Fibroblast of skin of right biceps (primary cell): ENCODE data around the gene FAM184A.
A peak's percentile ranks its signal among the peaks of the same experiment; 100 is the strongest.
"Not testable (repeated sequence)": the region's sequence is repeated elsewhere in the genome, so short reads cannot be mapped to it uniquely, and the experiment has no call there.

Experiments used
- DNase-seq: peaks from one replicate; pipeline ENCODE4 v3.0.0-alpha.2; 2013

The FAM184A gene

DNA sequence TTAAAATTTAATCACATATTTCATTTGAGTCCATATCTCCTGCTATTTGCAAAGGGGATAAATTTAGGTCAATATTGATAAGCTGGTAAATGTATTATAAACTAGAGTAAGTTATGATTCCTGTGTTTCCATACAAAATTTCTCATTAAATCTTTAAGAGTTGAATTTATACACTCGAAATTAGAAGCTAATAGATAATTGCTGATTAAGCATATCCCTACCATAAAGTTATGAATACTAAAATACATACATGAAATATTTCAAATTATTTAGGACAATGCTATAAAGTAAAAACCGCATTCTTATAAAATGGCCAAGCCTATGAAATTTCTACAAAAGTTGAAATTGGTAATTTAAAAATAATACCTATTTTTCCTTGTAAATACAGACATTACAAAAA lies 71.5 kb downstream of the FAM184A start:
- DNase-seq: no peak

DNA sequence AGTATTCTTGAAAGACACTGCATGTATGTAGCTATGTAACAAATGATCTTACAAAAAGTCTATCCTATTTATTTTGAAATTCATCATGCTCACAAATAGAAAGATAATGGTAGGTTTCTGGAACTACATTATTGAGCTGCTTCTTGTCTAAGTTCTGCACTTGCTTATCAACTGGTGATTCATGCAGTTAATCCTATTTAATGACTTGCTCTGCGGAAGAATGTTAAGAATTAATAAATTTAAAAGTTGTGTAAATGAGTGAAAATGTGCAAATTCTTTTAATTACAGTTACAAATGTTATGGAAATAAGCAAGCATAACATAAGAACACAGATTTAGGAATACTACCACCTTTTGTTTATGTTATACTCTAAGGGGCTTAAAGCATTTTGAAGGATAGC lies 76.4 kb downstream of the FAM184A start:
- no peak for DNase-seq

DNA sequence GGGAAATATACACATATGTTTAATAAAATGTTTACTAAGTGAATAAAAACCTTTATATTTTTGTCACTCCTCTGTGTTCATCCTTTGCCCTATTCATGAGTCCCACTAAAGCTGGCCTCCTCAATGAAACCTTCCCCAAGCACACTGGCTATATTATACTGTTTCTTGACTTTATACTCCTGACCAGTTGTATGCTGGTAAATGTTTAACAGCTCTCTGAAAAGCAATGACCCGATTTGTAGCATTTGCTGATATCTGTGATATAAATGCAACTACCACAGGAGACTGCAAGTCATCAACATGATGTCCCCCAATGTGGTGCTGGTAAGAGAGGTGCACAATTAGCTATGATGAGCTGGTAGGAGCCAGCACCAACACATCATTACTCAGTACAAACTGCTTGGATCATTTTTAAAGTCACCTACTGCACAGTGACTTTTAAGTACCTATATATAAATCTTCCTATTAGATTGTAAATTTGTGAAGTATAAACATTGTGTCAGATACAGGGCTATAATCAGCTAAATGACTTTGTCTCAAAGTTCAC lies 78.9 kb downstream of the FAM184A start:
- DNase-seq: no peak

DNA sequence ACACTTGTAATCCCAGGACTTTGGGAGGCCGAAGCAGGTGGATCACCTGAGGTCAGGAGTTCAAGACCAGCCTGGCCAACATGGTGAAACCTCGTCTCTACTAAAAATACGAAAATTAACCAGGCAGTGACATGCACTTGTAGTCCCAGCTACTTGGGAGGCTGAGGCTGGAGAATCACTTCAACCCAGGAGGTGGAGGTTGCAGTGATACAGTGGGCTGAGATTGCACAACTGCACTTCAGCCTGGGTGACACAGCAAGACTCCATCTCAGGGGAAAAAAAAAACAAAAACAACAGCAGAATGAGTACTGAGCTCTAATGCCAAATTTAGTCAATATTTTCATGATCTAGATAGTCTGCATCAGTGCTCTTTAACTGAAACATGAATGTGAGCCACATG lies 81.0 kb downstream of the FAM184A start:
- not testable (repeated sequence) for DNase-seq

DNA sequence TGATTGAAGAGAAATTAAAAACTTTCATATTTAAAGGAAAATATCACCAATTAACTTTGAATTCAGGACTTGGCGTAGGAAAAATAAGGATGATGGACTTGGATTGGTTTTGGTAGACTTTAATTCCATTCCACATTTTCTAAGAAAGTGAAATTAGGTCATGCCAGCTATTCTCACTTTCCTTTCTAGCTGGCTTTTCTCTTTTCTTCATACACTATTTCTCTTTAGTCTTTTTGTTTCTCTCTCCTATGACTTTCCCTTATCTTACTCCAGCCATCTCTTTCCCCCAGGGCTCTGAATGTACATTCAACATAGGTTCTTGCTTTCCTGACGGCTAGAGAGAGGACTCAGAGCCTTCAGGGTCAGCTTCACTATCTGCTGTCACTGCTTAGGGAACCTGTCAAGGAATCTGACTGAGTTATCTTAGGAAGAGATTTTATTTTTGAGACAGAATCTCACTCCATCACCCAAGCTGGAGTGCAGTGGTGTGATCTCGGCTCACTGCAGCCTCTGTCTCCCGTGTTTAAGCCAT lies 82.1 kb downstream of the FAM184A start:
- DNase-seq: no peak

DNA sequence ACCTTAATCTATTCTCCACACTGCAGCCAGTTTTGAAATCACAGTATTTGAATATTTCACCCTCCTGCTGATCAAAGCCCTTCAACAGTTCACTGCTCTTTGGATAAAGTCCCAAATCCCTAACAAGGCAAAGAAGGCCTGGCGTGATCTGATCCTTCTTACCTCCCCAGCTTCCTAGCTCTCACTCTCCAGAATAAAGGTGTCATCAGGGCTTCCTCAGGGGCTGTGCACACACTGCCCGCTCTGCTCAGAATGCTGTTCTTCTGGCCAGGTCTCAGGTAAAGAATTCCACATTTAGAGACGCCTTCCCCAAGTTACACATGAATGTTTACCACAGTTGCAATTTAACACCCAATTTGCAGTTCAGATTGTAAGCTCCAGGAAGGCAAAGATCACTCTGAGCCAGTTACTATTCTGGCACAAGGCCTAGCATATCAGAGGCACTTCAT lies 84.6 kb downstream of the FAM184A start:
- DNase-seq: no peak

DNA sequence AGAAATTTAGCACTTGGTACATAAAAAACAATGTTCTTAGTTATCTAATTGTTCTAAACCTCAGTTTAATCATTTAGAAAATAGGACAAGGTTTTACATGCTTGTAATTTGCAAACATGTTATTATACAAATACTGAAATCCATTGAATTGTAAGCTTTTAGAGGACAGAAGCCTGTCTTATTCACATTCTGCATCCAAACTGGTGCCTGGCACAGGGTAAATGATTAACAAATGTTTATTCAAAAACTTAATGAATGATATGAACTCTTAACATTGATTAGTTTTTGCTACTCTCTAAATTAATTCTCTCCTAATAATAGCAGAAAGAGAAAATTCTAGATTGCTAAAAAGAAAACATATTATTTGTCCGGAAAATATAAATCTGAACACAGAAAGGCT lies 85.1 kb downstream of the FAM184A start:
- no peak for DNase-seq

DNA sequence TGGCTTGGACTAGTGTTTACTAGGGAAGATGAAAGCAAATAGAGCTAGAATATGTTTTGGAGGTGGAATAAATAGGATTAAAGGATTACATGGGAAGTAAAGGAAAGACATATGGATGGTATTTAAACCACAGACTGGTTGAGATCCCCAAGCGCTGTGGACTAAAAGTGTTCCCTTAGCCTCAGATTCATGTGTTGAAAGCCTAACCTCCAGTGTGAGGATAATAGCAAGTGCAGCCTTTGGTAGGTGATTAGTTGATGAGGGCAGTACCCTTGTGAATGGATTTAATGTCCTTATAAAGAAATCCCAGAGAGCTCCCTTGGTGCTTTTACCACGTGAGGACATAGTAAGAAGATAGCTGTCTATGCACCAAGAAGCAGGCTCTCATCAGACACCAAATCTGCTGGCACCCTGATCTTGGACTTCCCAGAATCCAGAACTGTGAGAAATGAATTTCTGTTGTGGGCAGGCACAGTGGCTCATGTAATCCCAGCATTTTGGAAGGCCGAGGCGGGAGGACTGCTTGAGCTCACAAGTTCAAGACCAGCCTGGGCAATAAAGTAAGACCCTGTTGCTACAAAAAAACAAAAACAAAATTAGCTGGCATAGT lies 86.2 kb downstream of the FAM184A start:
- no peak for DNase-seq

DNA sequence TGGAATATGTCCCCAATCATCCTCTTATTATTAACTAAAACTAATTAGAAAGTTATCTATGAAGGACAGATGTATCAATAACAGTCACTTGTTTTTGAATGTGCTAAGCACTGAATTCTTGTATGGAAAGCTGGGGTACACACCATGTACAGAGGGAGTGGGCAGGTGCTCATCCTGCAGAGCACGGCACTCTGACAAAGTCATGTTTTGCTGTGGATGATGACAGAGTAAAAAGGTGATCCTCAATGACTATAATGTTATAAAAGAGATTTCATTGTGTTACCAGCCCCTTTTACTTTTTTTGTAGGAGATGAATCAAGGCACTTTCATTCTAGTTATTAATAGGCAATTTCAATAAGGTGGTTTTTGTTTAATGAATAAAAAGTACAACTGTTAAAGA lies 92.2 kb downstream of the FAM184A start:
- no peak for DNase-seq

DNA sequence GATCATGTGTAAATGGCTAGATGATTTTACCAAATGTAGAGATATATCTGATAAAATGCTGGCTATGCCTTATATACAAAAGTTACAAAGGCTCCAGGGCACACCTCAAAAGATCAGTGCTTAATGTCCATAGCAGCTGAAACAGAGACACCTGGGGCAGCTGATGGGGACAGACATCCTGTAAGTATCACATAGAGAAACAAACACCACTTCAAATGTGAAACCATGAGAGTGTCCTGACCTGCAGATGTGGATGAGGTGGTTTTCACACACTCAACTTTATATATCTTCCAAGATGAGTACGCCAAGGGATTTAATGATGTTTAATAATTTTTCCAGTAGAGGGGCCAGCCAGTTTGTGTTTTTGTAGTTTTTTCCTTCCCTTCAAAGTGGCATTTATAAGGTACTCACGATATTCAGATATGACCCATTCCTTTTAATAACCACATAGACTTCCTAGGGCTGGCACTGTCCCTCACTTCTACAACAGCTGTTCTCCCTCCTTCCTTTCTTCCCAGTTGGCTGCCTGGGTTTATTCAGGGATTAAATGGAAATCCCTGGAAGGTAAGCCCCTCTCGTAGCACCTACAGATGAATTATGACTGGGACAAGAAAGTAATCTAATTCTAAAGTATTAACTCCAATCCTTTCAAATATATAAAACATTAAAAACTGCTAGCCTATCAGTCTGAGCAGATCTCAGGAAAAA lies 93.2 kb downstream of the FAM184A start:
- no peak for DNase-seq

DNA sequence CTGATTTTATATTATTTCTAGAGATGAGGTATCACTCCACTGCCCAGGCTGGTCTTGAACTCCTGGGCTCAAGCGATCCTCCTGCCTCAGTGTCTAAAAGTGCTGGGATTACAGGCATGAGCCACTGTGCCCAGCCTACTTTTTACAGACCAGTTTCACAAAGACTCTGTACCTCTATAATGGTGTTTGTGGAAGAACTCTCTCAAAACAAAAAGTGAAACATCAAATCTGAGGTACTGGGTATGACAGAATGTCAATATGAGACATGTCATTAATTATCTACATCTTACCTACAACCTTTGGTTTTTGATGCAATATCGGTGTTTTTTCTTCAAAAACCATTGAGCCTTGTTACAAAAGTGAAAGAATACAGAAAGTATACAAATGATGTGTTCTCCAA lies 94.1 kb downstream of the FAM184A start:
- no peak for DNase-seq

DNA sequence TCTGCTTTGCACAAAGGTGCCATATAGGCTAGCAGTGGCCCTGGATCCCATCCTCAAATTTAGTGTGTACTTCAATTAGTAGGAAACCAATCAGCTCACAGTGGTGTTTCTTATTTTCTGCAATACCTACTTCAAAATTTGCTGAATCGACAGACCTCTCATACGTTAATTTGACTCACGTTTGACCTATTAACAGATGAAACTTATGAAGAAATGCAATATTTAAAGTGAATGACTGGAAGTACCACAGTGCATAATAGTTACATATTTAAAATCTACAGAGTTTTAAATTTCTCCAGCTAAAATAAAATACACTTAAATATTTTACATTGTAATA lies 95.9 kb downstream of the FAM184A start:
- DNase-seq: no peak

DNA sequence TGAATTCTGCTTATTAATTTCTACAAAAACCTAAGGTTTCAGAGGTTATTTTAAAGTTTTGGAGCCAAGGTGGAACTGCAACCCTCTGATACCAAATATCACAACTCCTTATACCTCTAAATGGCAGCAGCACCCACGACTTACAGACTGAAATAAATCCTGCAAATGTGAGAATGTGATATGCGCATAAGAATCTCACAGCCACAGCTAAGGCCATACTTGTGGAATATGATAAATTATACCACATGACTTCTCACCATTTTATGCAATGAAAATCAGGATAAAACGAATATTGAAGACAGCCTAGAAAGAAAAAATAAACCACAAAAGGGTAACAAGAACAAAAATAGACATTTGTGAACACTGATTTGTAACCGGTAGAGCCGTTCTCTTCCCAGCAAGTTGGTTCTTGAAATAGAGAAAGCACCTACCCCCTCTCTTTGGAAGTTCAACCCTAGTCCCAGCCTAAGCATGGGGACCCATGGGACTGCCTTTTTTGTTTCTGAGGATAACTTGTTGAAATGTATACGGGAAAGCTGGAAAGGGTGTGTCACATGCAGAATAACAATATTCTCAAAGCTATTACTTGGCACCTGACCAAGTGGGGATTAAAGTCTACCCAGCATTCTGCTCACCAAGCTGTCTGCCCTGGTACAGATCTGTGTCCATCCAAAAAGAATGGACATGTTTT lies 96.4 kb downstream of the FAM184A start:
- DNase-seq: no peak

DNA sequence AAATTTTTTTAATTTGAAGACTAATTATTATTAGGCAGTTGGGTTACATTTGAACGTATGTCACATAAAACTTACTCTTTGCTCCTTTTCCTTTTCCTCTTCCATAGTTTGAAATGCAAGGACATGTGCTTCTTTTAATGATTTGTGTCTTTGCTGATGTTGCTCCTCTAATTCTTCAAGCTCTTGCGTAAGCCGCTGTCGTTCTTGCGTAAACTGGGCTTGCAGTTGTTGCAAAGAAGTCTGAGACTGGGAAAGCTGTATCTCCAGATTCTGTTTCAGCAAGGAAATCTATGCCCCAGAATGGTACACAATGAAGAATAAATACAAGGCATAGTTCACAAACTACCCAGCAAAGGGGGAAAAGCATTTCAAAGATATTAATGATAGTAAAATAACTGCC lies 98.4 kb downstream of the FAM184A start:
- peak; percentile 12 for DNase-seq

DNA sequence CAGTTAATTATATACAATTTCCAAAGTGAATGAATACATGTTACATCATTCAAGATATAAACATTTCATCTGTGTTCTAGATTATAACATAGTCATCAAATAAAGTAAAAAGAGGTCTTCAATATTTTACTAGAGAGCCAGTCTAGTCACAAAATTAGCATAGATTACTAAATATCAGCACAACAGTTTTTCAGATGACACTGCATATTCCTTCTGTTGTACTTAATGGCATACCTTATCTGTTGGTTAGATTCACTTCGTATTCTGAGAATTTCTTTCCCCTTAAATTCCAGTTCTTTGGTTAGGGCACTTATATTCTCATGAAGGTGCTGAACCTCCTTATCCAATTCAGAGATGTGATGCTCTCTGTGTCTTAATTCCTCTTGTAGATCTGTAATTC lies 103.7 kb downstream of the FAM184A start:
- no peak for DNase-seq

DNA sequence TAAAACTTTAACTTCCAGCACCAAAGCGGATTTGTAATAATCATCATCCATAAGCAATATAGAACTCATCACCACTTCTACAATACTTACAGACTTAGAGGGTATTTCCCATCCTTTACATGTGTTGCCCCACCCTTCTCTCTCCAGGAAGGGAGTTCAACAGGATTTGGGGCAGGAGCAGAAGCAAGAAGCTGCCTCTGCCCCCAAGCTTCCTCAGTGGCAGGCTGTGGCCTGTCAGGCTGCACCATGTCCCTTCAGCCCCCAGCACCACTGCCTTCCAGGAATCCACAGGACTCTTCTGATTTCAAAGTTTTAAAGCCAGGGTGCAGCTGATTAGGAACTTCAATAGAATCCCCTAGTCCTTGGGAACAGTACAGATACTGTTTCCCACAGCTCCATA lies 106.8 kb downstream of the FAM184A start:
- no peak for DNase-seq

DNA sequence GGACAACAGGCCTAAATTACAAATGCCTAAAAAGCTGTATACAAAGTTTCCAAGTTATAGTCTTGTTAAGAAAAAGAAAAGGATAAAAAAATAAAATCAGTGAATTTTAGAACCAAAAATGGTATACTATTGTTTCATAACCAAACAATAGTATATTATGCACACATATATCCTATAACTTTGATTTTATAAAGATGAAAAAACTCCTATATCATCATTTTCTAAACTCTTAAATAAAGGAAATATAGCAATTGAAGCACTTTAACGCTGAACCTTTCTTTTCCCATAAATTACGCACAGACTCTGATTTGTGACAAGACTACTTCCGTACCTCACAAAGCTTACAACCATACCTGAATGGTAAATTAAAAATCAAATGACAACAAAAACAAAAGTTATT lies 107.6 kb downstream of the FAM184A start:
- no peak for DNase-seq

DNA sequence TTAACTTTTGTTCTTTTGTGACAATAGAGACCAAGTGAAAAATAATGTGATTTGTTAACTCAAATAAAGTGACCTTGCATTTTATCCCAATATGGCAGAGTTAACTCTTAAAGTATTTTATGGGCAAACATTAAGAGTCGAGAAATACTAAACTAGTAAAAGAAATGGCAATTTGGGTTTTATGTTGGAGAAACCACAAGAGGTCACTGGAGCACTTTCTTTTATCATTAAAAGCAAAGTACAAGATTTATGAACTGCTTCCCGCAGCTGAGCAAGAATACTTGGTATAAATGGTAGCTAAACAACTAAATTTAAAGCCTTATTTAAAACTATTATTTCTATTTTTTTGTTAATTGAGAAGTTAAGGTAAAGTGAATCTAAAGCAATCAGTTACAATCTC lies 110.0 kb downstream of the FAM184A start:
- peak; percentile 8 for DNase-seq

DNA sequence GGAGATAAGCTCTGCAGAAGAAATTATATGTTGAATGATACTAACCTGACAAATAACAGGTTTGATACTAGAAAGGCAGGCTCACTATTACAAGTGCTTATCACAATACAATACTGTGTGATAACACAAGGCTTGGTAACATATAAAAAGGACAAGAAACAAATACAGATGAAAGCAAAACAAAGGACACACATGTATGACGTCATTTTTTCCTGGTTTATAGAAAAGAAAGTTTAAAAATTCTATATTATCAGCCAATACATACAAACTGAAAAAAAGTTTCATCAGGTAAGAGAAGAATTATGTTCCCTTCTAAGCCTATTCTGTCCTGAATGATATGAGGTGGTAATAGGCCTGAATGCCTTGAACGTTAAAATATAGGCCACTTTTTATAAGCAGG lies 111.2 kb downstream of the FAM184A start:
- no peak for DNase-seq

DNA sequence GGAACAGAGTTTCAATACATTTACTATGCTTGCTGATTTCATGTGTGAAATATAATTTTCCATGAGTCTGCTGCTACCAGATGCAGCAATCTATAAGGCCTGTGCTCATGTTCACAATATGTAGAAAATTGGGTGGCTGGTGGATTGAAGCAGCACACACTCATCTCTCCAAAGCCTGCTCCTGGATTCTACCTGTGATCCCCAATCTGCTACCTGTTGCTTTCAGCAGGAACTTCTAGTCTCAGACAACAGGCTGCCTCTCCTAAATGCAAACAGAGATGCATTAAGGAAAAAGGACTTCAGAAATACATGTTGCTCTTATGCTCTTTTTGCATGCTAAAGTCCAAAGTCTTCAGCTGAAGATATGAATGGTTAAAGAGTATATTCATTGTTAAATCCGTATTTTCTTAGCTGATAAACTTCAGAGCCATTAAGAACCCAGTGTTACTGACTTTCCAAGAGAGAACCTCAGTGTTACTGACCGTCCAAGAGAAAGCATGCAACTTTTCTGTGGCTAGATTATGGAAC lies 112.6 kb downstream of the FAM184A start:
- DNase-seq: no peak

DNA sequence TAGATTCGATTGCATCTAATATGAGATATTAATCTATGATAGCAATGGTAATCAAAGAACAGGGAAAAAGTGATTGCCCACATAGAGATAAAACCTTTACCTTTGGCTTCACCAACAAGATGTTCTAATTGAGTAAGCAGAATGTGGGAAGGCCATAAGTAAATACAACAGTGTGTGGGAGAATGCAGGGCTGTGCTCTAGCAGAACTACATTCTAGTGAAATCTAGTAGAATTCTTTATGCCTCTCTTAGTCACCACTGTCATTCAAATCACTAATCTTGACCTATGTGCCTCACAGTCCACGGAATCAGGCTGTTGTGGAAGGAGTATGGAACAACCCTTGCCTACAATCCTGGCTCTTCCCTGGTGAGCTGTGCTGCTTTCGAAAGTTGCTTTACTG lies 113.1 kb downstream of the FAM184A start:
- no peak for DNase-seq

DNA sequence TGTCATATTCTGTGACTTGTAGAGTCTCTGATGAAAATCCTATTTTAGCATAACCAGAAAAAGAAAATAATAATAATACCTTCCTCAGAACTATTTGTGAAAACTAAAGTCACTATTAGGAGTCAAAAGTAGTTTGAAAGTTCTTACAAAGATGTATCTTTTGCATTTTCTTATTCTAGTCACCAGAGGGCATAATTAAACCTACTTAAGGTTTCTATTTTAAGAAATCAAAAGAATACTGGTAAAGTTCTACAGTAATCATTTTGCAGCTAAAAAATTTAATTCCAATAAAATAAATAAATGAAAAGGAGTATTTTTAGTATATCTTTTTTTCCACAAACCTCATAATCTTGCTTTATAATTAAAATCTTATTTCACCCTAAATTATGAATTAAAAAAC lies 115.5 kb downstream of the FAM184A start:
- DNase-seq: peak; percentile 1

DNA sequence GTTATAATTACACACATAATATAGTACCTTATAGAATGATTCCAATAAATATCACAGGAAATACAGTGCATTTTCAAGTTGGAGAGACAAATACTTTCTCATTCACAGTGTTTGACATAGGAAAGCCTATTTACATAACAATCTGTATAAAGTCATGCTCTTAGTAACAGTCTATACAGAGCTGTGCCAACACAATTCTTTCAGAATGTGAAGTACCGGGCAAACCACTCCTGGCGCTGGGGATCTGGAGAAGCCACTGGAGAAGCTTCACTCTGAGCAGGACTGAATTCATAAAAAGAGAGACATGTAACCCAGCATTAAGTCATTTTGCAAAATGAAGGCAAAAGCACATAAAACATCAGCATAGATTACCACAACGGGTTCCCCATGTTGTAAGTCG lies 118.6 kb downstream of the FAM184A start:
- DNase-seq: no peak

DNA sequence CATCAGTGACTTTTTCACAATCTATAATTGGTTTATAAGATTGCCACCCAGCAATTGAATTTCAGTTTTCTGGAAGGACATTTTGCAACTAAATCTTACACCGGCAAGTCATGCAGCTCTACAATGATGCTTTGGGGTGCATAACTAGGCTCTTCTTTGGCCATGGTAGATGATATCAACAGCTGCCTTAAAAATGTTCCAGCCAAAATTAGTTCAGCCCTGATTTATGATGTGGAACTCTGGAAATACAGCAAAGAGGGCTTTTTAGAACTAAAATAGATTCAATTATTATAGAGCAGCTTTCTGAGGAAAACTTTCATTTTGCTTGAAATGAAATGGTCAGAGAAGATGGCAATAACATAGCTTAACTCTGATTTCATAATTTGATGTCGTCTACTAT lies 125.1 kb downstream of the FAM184A start:
- no peak for DNase-seq
